Gastrocnemius medialis (tissue), 4 donors: ENCODE data around the gene PYGB.
"Not testable (repeated sequence)": the region's sequence is repeated elsewhere in the genome, so short reads cannot be mapped to it uniquely, and the experiment has no call there.

ENCODE experiments used
- POLR2A ChIP-seq, 2 donors: fragments of 450-650 bp; IDR thresholded peaks; one replicate each; pipeline ENCODE4 v1.6.1; 2017; ENCODE audit warnings: antibody characterized with exemption in 2 of 2, mild to moderate bottlenecking in 2 of 2, moderate library complexity in 2 of 2
- TF ChIP-seq, protein P1 (sequence below), 5 experiments: fragments of 450-650 bp in 3 of 5; fragments of 200-600 bp in 2 of 5; sonication (generic) in 2 of 5; IDR thresholded peaks in 4 of 5; conservative IDR thresholded peaks in 1 of 5; 1 replicate in 4 of 5; 2 replicates in 1 of 5; pipeline ENCODE4 v1.5.1; 2016 to 2019; ENCODE audit warnings: antibody characterized with exemption in 5 of 5, mild to moderate bottlenecking in 3 of 5, moderate library complexity in 3 of 5

DNA sequence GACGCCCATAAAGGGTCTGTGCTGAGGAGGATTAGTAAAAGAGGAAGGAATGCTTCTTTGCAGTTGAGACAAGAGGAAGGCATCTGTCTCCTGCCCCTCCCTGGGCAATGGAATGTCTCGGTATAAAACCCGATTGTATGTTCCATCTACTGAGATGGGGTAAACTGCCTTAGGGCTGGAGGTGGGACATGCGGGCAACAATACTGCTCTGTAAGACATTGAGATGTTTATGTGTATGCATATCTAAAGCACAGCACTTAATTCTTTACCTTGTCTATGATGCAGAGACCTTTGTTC is 6.3 kb upstream of the PYGB start:
- TF ChIP-seq, protein P1, sequence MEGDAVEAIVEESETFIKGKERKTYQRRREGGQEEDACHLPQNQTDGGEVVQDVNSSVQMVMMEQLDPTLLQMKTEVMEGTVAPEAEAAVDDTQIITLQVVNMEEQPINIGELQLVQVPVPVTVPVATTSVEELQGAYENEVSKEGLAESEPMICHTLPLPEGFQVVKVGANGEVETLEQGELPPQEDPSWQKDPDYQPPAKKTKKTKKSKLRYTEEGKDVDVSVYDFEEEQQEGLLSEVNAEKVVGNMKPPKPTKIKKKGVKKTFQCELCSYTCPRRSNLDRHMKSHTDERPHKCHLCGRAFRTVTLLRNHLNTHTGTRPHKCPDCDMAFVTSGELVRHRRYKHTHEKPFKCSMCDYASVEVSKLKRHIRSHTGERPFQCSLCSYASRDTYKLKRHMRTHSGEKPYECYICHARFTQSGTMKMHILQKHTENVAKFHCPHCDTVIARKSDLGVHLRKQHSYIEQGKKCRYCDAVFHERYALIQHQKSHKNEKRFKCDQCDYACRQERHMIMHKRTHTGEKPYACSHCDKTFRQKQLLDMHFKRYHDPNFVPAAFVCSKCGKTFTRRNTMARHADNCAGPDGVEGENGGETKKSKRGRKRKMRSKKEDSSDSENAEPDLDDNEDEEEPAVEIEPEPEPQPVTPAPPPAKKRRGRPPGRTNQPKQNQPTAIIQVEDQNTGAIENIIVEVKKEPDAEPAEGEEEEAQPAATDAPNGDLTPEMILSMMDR (IDR thresholded peaks at IDR 0.05 in 4 of 5, conservative IDR thresholded peaks at IDR 0.05 in 1 of 5) = not testable (repeated sequence)
- TF ChIP-seq POLR2A (IDR thresholded peaks at IDR 0.05) = not testable (repeated sequence)
